CD4-positive, alpha-beta T cell (primary cell): ENCODE data around the gene TSHZ3. TPM values are rescaled to one million over a fixed set of nuclear protein-coding genes. Genes with fewer than 3 reads are reported as not detected.

Experiments used
- ATAC-seq: fragments of 200-7000 bp; cut with Tn5 transposase; one replicate; pipeline ENCODE4 v1.10.0; 2022; ENCODE audit warnings: mild to moderate bottlenecking; ENCODE audit not compliant: poor library complexity
- CTCF ChIA-PET: fragments of 350-600 bp; sonication (Branson Sonifier 250); formaldehyde crosslinking; loops from one replicate; lab custom pipeline; 2021; ENCODE audit warnings: antibody characterized with exemption, inconsistent platforms; lab: Charles Lee
- POLR2A ChIA-PET: fragments of 350-600 bp; sonication (Branson Sonifier 250); formaldehyde crosslinking; loops from one replicate; lab custom pipeline; 2021; ENCODE audit warnings: antibody characterized with exemption, inconsistent platforms; lab: Charles Lee
- DNase-seq, 14 experiments: peaks; one replicate each; pipeline ENCODE4 v3.0.0-alpha.2; 2013 to 2020; ENCODE audit warnings: mixed read lengths in 2 of 14
- H3K27ac ChIP-seq, 2 donors: one replicate each; pipeline versions ENCODE4 v1.5.1 to v1.7.0; 2013; ENCODE audit warnings: low read length in 2 of 2, low read depth in 1 of 2, mild to moderate bottlenecking in 1 of 2
- H3K27me3 ChIP-seq, 2 experiments: 1 replicate in 1 of 2; 2 replicates in 1 of 2; pipeline versions ENCODE4 v1.6.1 to v1.7.0; 2013; ENCODE audit warnings: low read length in 2 of 2, control low read depth in 1 of 2, mild to moderate bottlenecking in 1 of 2, moderate library complexity in 1 of 2; ENCODE audit not compliant: insufficient read depth in 2 of 2, control insufficient read depth in 1 of 2
- H3K36me3 ChIP-seq: one replicate; pipeline ENCODE4 v1.6.1; 2013; ENCODE audit warnings: low read length, control low read depth; ENCODE audit not compliant: insufficient read depth
- H3K4me1 ChIP-seq: one replicate; pipeline ENCODE4 v1.6.1; 2013; ENCODE audit warnings: low read length, control low read depth; ENCODE audit not compliant: insufficient read depth
- H3K4me3 ChIP-seq: one replicate; pipeline ENCODE4 v1.5.1; 2013; ENCODE audit warnings: mild to moderate bottlenecking, low read length, moderate library complexity
- H3K9me3 ChIP-seq, 2 experiments: 1 replicate in 1 of 2; 2 replicates in 1 of 2; pipeline versions ENCODE4 v1.6.1 to v1.7.0; 2013; ENCODE audit warnings: low read length in 2 of 2, mild to moderate bottlenecking in 2 of 2, control low read depth in 1 of 2, moderate library complexity in 1 of 2; ENCODE audit not compliant: control insufficient read depth in 1 of 2, insufficient read depth in 1 of 2
- H3K27ac Mint-ChIP-seq: one replicate; pipeline ENCODE4 v1.8.0; 2020; ENCODE audit warnings: mixed read lengths
- H3K27me3 Mint-ChIP-seq: one replicate; pipeline ENCODE4 v1.8.0; 2021; ENCODE audit warnings: mixed read lengths
- H3K36me3 Mint-ChIP-seq: one replicate; pipeline ENCODE4 v1.8.0; 2021; ENCODE audit warnings: low read depth, mixed read lengths
- H3K4me1 Mint-ChIP-seq: one replicate; pipeline ENCODE4 v1.8.0; 2021; ENCODE audit warnings: low read depth, mixed read lengths
- H3K4me3 Mint-ChIP-seq: one replicate; pipeline ENCODE4 v1.8.0; 2020; ENCODE audit warnings: mild to moderate bottlenecking, mixed read lengths
- H3K9me3 Mint-ChIP-seq: one replicate; pipeline ENCODE4 v1.8.0; 2020; ENCODE audit warnings: mixed read lengths
- intact Hi-C, 2 experiments: fragments of 100-400 bp; cut with DNase I in 1 of 2; cut with micrococcal nuclease in 1 of 2; formaldehyde crosslinking; loops; one replicate each; pipeline versions ENCODE4 v1.15.1 to v1.9.0; 2023 to 2025; cut with DNase I, micrococcal nuclease
- total RNA-seq, 174 experiments: library from RNA in 2 of 174; stranded (reverse) in 2 of 174; gene quantifications; one replicate each; pipeline ENCODE4 v1.2.3 and lab custom pipeline; 2021 to 2026
- TF ChIP-seq, protein P1 (sequence below): fragments of 200-600 bp; IDR thresholded peaks from one replicate; pipeline ENCODE4 v1.8.0; 2022; ENCODE audit warnings: antibody characterized with exemption, mild to moderate bottlenecking

The TSHZ3 gene
- total RNA-seq, 2 experiments from 2014 or later, result 0.38 to 0.61 TPM

DNA sequence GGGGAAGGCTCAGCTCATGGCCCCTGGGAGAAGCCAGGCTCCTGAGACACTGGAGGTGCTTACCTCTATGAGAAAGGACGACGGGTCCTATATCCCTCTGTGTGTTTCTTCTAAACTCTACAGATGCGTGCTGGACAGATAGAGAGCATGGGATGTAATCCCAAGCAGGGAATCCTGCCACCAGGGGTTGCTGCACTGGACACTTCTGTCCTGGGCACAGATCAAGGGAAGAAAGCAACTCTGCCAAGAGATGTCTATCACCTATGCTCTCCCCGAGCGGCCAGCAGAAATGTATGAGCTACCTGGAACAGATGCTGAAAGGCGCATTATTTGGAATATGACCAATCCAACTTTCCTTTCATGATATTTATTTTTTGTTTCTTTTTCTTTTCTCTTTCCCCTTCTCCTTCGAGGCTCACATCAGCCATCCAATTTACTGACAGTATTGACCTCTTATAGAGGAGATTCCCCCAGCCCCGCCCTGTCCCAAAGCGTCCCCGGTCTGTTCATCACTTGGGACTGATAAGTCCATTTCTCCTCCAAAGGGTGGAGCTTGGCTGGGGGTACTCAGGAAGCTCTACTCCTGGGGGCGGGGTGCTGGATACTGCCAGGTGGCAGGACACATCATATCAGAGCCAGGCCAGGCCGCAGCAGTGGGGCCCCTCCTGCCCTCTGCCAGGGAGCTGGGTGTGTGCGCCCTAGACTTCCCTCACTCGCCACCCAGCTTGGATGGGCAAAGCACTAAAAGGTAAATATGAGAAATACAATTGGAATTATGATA is 34.2 kb downstream of the TSHZ3 start:
- ChIA-PET CTCF (no interaction called here), POLR2A (no interaction called here)
- H3K4me1 Mint-ChIP-seq, result no peaks in the 10 kb centered on the region
- peaks cover 11% of the 10 kb centered on the region for H3K27me3 Mint-ChIP-seq
- intact Hi-C loops, result no loop called here
- ATAC-seq, result no peak
- H3K36me3 Mint-ChIP-seq, result no peaks in the 10 kb centered on the region
- H3K27ac ChIP-seq, result no peak overlapping the region
- no peak for DNase-seq
- H3K4me3 ChIP-seq, result no peak overlapping the region
- no peaks in the 10 kb centered on the region for H3K27me3 ChIP-seq
- H3K27ac Mint-ChIP-seq, result no peak overlapping the region
- TF ChIP-seq, protein P1, sequence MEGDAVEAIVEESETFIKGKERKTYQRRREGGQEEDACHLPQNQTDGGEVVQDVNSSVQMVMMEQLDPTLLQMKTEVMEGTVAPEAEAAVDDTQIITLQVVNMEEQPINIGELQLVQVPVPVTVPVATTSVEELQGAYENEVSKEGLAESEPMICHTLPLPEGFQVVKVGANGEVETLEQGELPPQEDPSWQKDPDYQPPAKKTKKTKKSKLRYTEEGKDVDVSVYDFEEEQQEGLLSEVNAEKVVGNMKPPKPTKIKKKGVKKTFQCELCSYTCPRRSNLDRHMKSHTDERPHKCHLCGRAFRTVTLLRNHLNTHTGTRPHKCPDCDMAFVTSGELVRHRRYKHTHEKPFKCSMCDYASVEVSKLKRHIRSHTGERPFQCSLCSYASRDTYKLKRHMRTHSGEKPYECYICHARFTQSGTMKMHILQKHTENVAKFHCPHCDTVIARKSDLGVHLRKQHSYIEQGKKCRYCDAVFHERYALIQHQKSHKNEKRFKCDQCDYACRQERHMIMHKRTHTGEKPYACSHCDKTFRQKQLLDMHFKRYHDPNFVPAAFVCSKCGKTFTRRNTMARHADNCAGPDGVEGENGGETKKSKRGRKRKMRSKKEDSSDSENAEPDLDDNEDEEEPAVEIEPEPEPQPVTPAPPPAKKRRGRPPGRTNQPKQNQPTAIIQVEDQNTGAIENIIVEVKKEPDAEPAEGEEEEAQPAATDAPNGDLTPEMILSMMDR, result no peak
- H3K9me3 Mint-ChIP-seq, result no peaks in the 10 kb centered on the region
- H3K4me3 Mint-ChIP-seq, result no peak overlapping the region
- H3K9me3 ChIP-seq, result no peaks in the 10 kb centered on the region
- no peaks in the 10 kb centered on the region for H3K36me3 ChIP-seq
- H3K4me1 ChIP-seq, result no peaks in the 10 kb centered on the region

DNA sequence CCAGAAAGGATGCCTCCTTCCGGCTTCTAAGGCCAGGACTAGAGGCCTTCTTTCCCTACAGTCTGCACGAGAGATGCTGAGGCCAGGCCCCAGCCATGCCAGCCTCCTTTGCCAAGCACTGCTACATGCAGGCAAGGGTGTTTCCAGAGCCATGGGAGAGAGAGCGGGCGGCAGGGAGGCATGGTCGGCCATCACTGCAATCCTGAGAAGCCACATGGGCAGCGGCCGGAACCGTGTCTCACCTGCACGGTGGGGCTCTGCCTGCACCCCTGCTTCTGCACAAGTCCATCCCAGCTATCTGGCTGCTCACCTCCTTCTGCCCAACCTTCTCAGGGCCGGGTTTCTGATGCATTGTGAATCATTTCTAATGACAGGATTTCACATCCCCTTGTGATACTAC is 35.1 kb downstream of the TSHZ3 start:
- H3K27ac ChIP-seq, result no peak overlapping the region
- no peak overlapping the region for H3K27ac Mint-ChIP-seq
- no peaks in the 10 kb centered on the region for H3K27me3 ChIP-seq
- no peak for DNase-seq
- H3K36me3 ChIP-seq, result no peaks in the 10 kb centered on the region
- peaks cover 7% of the 10 kb centered on the region for H3K27me3 Mint-ChIP-seq
- ATAC-seq, result no peak
- POLR2A ChIA-PET, result no interaction called here
- no peak overlapping the region for H3K4me3 Mint-ChIP-seq
- CTCF ChIA-PET, result no interaction called here
- no peak overlapping the region for H3K4me3 ChIP-seq
- H3K36me3 Mint-ChIP-seq, result no peaks in the 10 kb centered on the region
- H3K4me1 Mint-ChIP-seq, result no peaks in the 10 kb centered on the region
- H3K9me3 Mint-ChIP-seq, result no peaks in the 10 kb centered on the region
- intact Hi-C loops, result no loop called here
- H3K4me1 ChIP-seq, result no peaks in the 10 kb centered on the region
- no peaks in the 10 kb centered on the region for H3K9me3 ChIP-seq
- TF ChIP-seq, protein P1, result no peak

DNA sequence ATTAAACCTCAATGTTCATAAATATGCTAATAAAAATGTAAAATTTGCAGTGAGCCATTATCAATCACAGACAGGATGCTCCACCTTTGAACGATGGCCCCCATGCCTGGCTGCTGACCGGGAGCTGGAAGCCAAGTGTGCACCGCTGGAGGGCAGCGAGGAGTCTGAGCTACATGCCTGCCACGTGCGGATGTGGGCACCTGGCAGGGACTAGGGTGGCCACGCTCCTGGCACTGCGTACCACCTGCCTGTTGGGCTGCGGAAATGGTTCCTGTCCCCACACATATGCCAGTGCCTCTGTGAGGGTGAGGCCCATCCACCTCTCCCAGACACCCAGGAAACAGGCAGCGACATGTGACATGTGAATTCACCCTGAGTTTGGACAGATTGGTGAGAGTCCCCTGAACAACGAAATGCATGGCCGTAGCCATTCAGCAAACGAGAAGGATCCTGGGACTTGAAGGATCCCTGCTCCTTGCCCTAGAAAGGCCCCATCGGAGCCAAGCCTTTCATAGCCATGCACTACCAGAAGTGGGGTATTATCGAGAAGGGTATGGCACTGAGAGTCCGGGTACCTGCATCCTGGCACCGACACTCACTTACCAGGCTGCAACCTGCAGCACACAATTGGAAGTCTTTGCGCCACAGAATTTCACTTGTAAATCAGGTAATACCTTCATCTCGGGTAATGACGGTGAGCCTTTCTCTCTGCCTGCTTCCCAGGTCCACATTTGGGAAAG is 35.8 kb downstream of the TSHZ3 start:
- H3K4me1 Mint-ChIP-seq, result no peaks in the 10 kb centered on the region
- DNase-seq, result no peak
- no peaks in the 10 kb centered on the region for H3K27me3 ChIP-seq

More for the DNA sequence above, 35.8 kb downstream of the TSHZ3 start:
- H3K9me3 ChIP-seq, result no peaks in the 10 kb centered on the region
- ChIA-PET CTCF (no interaction called here), POLR2A (no interaction called here)
- no peak overlapping the region for H3K27ac ChIP-seq
- TF ChIP-seq, protein P1, result no peak
- H3K9me3 Mint-ChIP-seq, result no peaks in the 10 kb centered on the region
- H3K36me3 ChIP-seq, result no peaks in the 10 kb centered on the region
- no peak overlapping the region for H3K4me3 Mint-ChIP-seq
- no peak for ATAC-seq
- no peak overlapping the region for H3K27ac Mint-ChIP-seq
- H3K4me1 ChIP-seq, result no peaks in the 10 kb centered on the region
- intact Hi-C loops, result no loop called here
- H3K4me3 ChIP-seq, result no peak overlapping the region
- peaks cover 4% of the 10 kb centered on the region for H3K27me3 Mint-ChIP-seq
- no peaks in the 10 kb centered on the region for H3K36me3 Mint-ChIP-seq
